HS-5 (cell line): ENCODE measurements around the gene PCDH15.
"Not testable (repeated sequence)": the region's sequence is repeated elsewhere in the genome, so short reads cannot be mapped to it uniquely, and the experiment has no call there.

Experiments
- DNase-seq: peaks from one replicate; pipeline ENCODE4 v3.0.0-alpha.2; 2012; ENCODE audit warnings: low read depth

The PCDH15 gene

GRCh38 chr10:54554028-54554427 is 247.0 kb downstream of the PCDH15 start:
- DNase-seq: no peak

GRCh38 chr10:54550016-54550415 is 251.0 kb downstream of the PCDH15 start:
- DNase-seq: no peak

GRCh38 chr10:54531296-54531695 is 269.7 kb downstream of the PCDH15 start:
- no peak for DNase-seq

- no peak for DNase-seq
Measured at GRCh38 chr10:54530299-54530698, 270.7 kb downstream of the PCDH15 start.

GRCh38 chr10:54525816-54526215 is 275.2 kb downstream of the PCDH15 start:
- DNase-seq: no peak

- not testable (repeated sequence) for DNase-seq
Measured at GRCh38 chr10:54515244-54515643, 285.8 kb downstream of the PCDH15 start.

- DNase-seq: no peak
Measured at GRCh38 chr10:54503863-54504262, 297.2 kb downstream of the PCDH15 start.

GRCh38 chr10:54501929-54502328 is 299.1 kb downstream of the PCDH15 start:
- DNase-seq: no peak

- DNase-seq: no peak
Measured at GRCh38 chr10:54496852-54497251, 304.2 kb downstream of the PCDH15 start.

GRCh38 chr10:54487743-54488142 is 313.3 kb downstream of the PCDH15 start:
- DNase-seq: no peak

GRCh38 chr10:54485971-54486370 is 315.1 kb downstream of the PCDH15 start:
- no peak for DNase-seq

GRCh38 chr10:54484186-54484585 is 316.8 kb downstream of the PCDH15 start:
- DNase-seq: no peak

GRCh38 chr10:54478601-54479000 is 322.4 kb downstream of the PCDH15 start:
- DNase-seq: no peak

GRCh38 chr10:54477738-54478137 is 323.3 kb downstream of the PCDH15 start:
- no peak for DNase-seq

- DNase-seq: no peak
Measured at GRCh38 chr10:54470324-54470631, 330.8 kb downstream of the PCDH15 start.

- DNase-seq: no peak
Measured at GRCh38 chr10:54469587-54470323, 331.3 kb downstream of the PCDH15 start.

- DNase-seq: no peak
Measured at GRCh38 chr10:54454271-54454670, 346.8 kb downstream of the PCDH15 start.

GRCh38 chr10:54449056-54449455 is 352.0 kb downstream of the PCDH15 start:
- DNase-seq: no peak

GRCh38 chr10:54444170-54444569 is 356.9 kb downstream of the PCDH15 start:
- DNase-seq: no peak

- no peak for DNase-seq
Measured at GRCh38 chr10:54441275-54441674, 359.8 kb downstream of the PCDH15 start.

- no peak for DNase-seq
Measured at GRCh38 chr10:54434782-54435181, 366.2 kb downstream of the PCDH15 start.

GRCh38 chr10:54415483-54415882 is 385.5 kb downstream of the PCDH15 start:
- no peak for DNase-seq

GRCh38 chr10:54402576-54402975 is 398.5 kb downstream of the PCDH15 start:
- DNase-seq: peak; percentile 8

GRCh38 chr10:54396031-54396430 is 405.0 kb downstream of the PCDH15 start:
- DNase-seq: no peak
